ENCODE data around the gene DIDO1. TPM values are rescaled to one million over a fixed set of nuclear protein-coding genes. Genes with fewer than 3 reads are reported as not detected.

DIDO1 gene
- total RNA-seq, 1 experiment from 2014 or later: 33.2 TPM

DNA sequence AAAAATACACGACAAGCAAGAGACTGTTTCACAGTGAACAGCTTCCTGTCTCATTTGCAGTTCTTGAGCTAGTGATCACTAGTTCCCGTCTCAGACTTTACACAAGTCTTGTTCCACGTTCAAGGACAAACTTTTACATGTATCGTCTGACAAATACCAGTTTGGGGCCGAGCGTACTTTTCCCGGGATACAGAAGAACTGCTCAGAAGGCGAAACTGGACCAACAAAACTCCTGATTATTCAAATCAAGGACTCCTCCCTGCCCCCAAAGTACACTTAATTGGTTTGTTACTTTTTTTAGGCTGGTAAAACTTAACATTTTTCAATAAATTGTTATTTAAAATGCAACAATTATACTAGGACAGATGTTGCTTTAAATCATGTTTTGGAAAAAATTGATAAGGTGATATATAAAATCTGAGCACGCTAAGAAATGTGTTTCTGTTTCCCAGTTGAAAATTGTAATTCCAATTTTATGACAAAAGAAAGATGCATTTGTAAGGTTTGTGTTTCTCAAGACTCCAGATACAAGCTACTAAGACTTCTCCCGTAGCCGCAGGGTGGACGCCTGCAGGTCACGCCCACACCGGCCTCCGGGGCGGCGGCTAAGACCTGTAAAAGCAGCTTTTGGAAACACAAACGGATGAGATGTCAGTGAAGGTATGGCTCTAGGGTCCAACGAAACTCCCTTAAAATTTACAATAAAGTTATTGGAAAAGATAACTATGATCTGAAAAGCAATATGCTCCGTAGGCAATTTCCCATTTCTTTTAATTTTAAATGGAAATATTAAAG lies 47.9 kb downstream of the DIDO1 start:
- Histone ChIP-seq H3K4me2 (ENCODE audit: low read length) (no peak overlapping the region), H4K20me1 (ENCODE audit: low read length) (no peaks in the 10 kb centered on the region), H3K27ac (ENCODE audit: low read length) (no peak overlapping the region), H2AFZ (ENCODE audit: low read length) (no peak overlapping the region), H3K79me2 (ENCODE audit: low read length) (no peaks in the 10 kb centered on the region), H3K4me1 (ENCODE audit: insufficient read depth, low read length) (peaks cover 6% of the 10 kb centered on the region; the same call in 1 of the 2 replicates), H3K27me3 (ENCODE audit: low read length) (no peaks in the 10 kb centered on the region), H3F3A (ENCODE audit: low read length, unreplicated experiment) (peaks cover 10% of the 10 kb centered on the region), H3K9me3 (ENCODE audit: low read length) (no peaks in the 10 kb centered on the region), H3K9ac (ENCODE audit: low read length) (no peak overlapping the region), H3K9me2 (replicated peaks; ENCODE audit: low read length) (no peaks in the 10 kb centered on the region), H3K4me3 (ENCODE audit: low read length) (no peak overlapping the region), H3K36me3 (ENCODE audit: low read depth, low read length) (no peaks in the 10 kb centered on the region)
- TF ChIP-seq EZH2phosphoT487 (IDR thresholded peaks at IDR 0.05; ENCODE audit: borderline replicate concordance, low read length) (no peak), EZH2 (IDR thresholded peaks at IDR 0.05; ENCODE audit: low read length, unreplicated experiment) (no peak)
- TF ChIP-seq, protein P1, sequence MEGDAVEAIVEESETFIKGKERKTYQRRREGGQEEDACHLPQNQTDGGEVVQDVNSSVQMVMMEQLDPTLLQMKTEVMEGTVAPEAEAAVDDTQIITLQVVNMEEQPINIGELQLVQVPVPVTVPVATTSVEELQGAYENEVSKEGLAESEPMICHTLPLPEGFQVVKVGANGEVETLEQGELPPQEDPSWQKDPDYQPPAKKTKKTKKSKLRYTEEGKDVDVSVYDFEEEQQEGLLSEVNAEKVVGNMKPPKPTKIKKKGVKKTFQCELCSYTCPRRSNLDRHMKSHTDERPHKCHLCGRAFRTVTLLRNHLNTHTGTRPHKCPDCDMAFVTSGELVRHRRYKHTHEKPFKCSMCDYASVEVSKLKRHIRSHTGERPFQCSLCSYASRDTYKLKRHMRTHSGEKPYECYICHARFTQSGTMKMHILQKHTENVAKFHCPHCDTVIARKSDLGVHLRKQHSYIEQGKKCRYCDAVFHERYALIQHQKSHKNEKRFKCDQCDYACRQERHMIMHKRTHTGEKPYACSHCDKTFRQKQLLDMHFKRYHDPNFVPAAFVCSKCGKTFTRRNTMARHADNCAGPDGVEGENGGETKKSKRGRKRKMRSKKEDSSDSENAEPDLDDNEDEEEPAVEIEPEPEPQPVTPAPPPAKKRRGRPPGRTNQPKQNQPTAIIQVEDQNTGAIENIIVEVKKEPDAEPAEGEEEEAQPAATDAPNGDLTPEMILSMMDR (conservative IDR thresholded peaks at IDR 0.05; ENCODE audit: low read depth, low read length): no peak
- no peak for DNase-seq
- BruUV-seq (replicated peaks): TSS peak; percentile 16
- POLR2A ChIA-PET (ENCODE audit: unreplicated experiment): no interaction called here
- intact Hi-C loops (cut with micrococcal nuclease): no loop called here
- ATAC-seq: no peak
- CTCF ChIA-PET: no interaction called here

DNA sequence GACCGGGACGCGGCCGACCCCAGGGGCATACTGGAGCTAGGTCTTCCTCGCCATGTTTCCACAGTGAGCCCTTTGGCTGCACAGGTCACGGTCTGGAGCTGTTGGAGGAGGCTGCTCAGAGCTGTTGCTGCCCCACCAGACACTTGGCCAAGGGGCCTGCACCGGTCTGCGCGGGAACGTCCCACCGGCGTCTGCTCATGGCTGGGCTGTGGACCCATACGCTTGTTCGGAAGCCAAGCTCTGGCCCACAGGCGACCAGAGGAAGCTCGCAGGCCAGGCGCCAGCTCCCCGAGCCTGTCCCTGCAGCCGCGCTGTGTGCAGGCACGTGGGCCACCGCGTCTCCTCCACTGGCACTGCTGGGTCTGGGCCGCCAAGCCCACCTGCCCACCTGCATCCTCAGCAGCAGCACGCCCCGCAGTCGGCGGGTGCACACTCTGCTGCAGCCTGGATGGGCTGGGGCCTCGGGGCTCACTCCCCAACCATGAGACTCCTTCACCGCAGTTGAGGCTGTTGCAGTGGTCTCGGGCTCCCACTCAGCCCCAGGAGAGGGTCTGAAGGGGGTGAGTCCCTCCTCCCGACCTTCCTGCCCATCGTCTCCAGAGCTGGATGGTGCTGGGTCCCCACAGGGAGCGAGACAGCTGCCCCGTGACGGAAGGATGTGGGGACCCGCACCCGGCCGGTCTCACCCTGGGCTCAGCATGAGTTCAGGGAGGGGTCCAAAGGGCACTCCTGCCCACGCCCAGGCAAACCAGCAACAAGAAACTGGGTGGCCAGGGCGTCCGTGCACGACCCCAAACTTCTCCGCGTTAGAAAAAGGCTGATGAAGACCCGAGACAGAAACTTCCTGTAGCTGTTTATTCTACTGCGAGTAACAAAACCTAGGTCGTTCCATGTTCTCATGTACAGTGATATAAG lies 49.1 kb downstream of the DIDO1 start:
- no TSS peak for BruUV-seq (replicated peaks)
- no peaks in the 10 kb centered on the region for H3K27me3 ChIP-seq (ENCODE audit: low read length)
- CTCF ChIA-PET: no interaction called here
- no peaks in the 10 kb centered on the region for H3K9me3 ChIP-seq (ENCODE audit: low read length)
- no peaks in the 10 kb centered on the region for H3K9me2 ChIP-seq (replicated peaks; ENCODE audit: low read length)
- no peak overlapping the region for H2AFZ ChIP-seq (ENCODE audit: low read length)
- no peaks in the 10 kb centered on the region for H4K20me1 ChIP-seq (ENCODE audit: low read length)
- H3K4me1 ChIP-seq (ENCODE audit: insufficient read depth, low read length): peaks cover 6% of the 10 kb centered on the region; the same call in 1 of the 2 replicates
- H3K36me3 ChIP-seq (ENCODE audit: low read depth, low read length): no peaks in the 10 kb centered on the region
- H3K79me2 ChIP-seq (ENCODE audit: low read length): no peaks in the 10 kb centered on the region
- no peak for TF ChIP-seq EZH2 (IDR thresholded peaks at IDR 0.05; ENCODE audit: low read length, unreplicated experiment)
- no peak for TF ChIP-seq EZH2phosphoT487 (IDR thresholded peaks at IDR 0.05; ENCODE audit: borderline replicate concordance, low read length)
- TF ChIP-seq, protein P1 (conservative IDR thresholded peaks at IDR 0.05; ENCODE audit: low read depth, low read length): no peak
- H3K9ac ChIP-seq (ENCODE audit: low read length): no peak overlapping the region
- H3F3A ChIP-seq (ENCODE audit: low read length, unreplicated experiment): peaks cover 10% of the 10 kb centered on the region
- no peak overlapping the region for H3K4me3 ChIP-seq (ENCODE audit: low read length)
- DNase-seq (no peak), ATAC-seq (no peak)
- H3K4me2 ChIP-seq (ENCODE audit: low read length): no peak overlapping the region
- intact Hi-C loops (cut with micrococcal nuclease): no loop called here
- POLR2A ChIA-PET (ENCODE audit: unreplicated experiment): no interaction called here
- no peak overlapping the region for H3K27ac ChIP-seq (ENCODE audit: low read length)

All from PC-3 (cell line).